Measurements from ENCODE around the gene MYLK2.

Gene MYLK2

GRCh38 chr20:31841928-31842327 is 22.8 kb downstream of the MYLK2 start:
- H3K27ac ChIP-seq, result no peak overlapping the region
- no peak for TF ChIP-seq CTCF (IDR thresholded peaks at IDR 0.05)
- TF ChIP-seq ZFX (IDR thresholded peaks at IDR 0.05; ENCODE audit: borderline replicate concordance), result no peak

GRCh38 chr20:31842471-31843157 is 23.5 kb downstream of the MYLK2 start:
- no peak for TF ChIP-seq ZFX (IDR thresholded peaks at IDR 0.05; ENCODE audit: borderline replicate concordance)
- no peak for TF ChIP-seq CTCF (IDR thresholded peaks at IDR 0.05)
- no peak overlapping the region for H3K27ac ChIP-seq

- TF ChIP-seq ZFX (IDR thresholded peaks at IDR 0.05; ENCODE audit: borderline replicate concordance), result no peak
- H3K27ac ChIP-seq, result no peak overlapping the region
Measured at GRCh38 chr20:31843288-31843687, 24.1 kb downstream of the MYLK2 start.

GRCh38 chr20:31843881-31844280 is 24.7 kb downstream of the MYLK2 start:
- TF ChIP-seq CTCF (IDR thresholded peaks at IDR 0.05) (no peak), ZFX (IDR thresholded peaks at IDR 0.05; ENCODE audit: borderline replicate concordance) (no peak)
- H3K27ac ChIP-seq, result no peak overlapping the region

- TF ChIP-seq CTCF (IDR thresholded peaks at IDR 0.05), result no peak
- TF ChIP-seq ZFX (IDR thresholded peaks at IDR 0.05; ENCODE audit: borderline replicate concordance), result no peak
- H3K27ac ChIP-seq, result no peak overlapping the region
Measured at GRCh38 chr20:31844737-31845299, 25.7 kb downstream of the MYLK2 start.

- H3K27ac ChIP-seq, result no peak within 1 kb of the TSS
Measured at GRCh38 chr20:31845300-31845863, 26.2 kb downstream of the MYLK2 start, which contains the start of gene FOXS1. TSS of gene FOXS1 (minus strand) at chr20:31845604. CDS start at chr20:31845542, 62 bp downstream.

GRCh38 chr20:31846793-31847138 is 27.6 kb downstream of the MYLK2 start:
- H3K27ac ChIP-seq, result no peak overlapping the region
- TF ChIP-seq CTCF (IDR thresholded peaks at IDR 0.05), result peak; percentile 72
- TF ChIP-seq ZFX (IDR thresholded peaks at IDR 0.05; ENCODE audit: borderline replicate concordance), result no peak

More at GRCh38 chr20:31845300-31845863, 26.2 kb downstream of the MYLK2 start, which contains the start of gene FOXS1:
- TF ChIP-seq CTCF (IDR thresholded peaks at IDR 0.05), result no peak
- TF ChIP-seq ZFX (IDR thresholded peaks at IDR 0.05; ENCODE audit: borderline replicate concordance), result no peak

All from 22Rv1 (cell line).